Breast epithelium (tissue), 3 donors: ENCODE data around the gene SYNJ2BP.

Experiments used
- POLR2AphosphoS5 ChIP-seq, 3 donors: sonication (generic); formaldehyde crosslinking; IDR thresholded peaks; one replicate each; pipeline ENCODE4 v1.6.1; 2017; ENCODE audit warnings: antibody characterized with exemption in 3 of 3
- TF ChIP-seq, protein P1 (sequence below), 3 donors: fragments of 450-650 bp; IDR thresholded peaks; one replicate each; pipeline ENCODE4 v1.5.1; 2016 to 2017; ENCODE audit warnings: antibody characterized with exemption in 3 of 3, mild to moderate bottlenecking in 3 of 3, moderate library complexity in 3 of 3

- no peak for TF ChIP-seq POLR2AphosphoS5 (IDR thresholded peaks at IDR 0.05)
- TF ChIP-seq, protein P1, sequence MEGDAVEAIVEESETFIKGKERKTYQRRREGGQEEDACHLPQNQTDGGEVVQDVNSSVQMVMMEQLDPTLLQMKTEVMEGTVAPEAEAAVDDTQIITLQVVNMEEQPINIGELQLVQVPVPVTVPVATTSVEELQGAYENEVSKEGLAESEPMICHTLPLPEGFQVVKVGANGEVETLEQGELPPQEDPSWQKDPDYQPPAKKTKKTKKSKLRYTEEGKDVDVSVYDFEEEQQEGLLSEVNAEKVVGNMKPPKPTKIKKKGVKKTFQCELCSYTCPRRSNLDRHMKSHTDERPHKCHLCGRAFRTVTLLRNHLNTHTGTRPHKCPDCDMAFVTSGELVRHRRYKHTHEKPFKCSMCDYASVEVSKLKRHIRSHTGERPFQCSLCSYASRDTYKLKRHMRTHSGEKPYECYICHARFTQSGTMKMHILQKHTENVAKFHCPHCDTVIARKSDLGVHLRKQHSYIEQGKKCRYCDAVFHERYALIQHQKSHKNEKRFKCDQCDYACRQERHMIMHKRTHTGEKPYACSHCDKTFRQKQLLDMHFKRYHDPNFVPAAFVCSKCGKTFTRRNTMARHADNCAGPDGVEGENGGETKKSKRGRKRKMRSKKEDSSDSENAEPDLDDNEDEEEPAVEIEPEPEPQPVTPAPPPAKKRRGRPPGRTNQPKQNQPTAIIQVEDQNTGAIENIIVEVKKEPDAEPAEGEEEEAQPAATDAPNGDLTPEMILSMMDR (IDR thresholded peaks at IDR 0.05): no peak
Observed at GRCh38 chr14:70451874-70452273, 35.0 kb upstream of the SYNJ2BP start, which contains the start of gene ADAM21.
